Measurements from ENCODE around the gene UAP1L1.
A peak's percentile ranks its signal among the peaks of the same experiment; 100 is the strongest.

Gene UAP1L1

DNA sequence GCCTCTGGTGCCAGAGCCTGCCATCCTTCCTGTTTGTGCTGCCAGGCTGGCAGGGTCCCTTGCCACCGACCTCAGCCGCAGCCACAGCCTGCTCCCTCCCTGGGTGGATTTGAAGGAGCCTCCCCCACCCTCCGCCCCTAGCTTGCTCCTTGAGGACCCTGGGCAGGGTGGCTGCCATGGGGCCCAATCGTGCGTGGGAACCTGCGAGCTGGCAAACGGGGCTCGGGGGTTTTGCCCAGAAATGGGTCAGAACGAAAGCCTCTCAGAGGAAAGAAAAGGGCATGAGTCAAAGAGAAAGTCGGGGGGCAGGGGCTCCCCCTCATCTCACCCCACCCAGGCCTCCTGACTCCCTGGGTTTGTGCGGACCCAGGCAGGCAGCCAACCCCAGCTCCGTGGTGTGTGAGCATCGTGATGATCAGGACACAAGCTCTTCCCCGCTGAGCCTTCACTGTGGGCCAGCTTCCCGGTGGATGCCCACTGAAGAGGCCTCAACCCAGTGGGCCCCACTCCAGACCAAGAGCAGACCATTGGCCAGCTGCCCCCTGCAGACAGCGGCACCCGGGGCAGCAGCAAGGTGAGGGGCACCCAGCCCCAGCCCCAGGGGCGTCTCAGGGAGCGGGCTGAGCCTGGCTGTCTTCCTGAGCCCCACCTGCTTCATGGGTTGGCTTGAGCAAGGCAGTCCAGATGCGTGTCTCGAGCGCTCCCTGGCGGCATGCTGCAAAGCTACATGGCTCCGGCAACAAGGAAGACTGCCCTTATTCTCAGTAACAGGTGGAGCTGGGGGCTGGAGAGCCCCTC, 42.4 kb upstream of the UAP1L1 start (continued):
- TF ChIP-seq KLF1 (tag by site-specific recombination; IDR thresholded peaks at IDR 0.05), result peak; percentile 8
- no peak for TF ChIP-seq ZNF747 (tag by site-specific recombination; IDR thresholded peaks at IDR 0.05)
- TF ChIP-seq, protein P1, sequence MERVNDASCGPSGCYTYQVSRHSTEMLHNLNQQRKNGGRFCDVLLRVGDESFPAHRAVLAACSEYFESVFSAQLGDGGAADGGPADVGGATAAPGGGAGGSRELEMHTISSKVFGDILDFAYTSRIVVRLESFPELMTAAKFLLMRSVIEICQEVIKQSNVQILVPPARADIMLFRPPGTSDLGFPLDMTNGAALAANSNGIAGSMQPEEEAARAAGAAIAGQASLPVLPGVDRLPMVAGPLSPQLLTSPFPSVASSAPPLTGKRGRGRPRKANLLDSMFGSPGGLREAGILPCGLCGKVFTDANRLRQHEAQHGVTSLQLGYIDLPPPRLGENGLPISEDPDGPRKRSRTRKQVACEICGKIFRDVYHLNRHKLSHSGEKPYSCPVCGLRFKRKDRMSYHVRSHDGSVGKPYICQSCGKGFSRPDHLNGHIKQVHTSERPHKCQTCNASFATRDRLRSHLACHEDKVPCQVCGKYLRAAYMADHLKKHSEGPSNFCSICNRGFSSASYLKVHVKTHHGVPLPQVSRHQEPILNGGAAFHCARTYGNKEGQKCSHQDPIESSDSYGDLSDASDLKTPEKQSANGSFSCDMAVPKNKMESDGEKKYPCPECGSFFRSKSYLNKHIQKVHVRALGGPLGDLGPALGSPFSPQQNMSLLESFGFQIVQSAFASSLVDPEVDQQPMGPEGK (tag by site-specific recombination; IDR thresholded peaks at IDR 0.05), result peak; percentile 64
- TF ChIP-seq, protein P2, sequence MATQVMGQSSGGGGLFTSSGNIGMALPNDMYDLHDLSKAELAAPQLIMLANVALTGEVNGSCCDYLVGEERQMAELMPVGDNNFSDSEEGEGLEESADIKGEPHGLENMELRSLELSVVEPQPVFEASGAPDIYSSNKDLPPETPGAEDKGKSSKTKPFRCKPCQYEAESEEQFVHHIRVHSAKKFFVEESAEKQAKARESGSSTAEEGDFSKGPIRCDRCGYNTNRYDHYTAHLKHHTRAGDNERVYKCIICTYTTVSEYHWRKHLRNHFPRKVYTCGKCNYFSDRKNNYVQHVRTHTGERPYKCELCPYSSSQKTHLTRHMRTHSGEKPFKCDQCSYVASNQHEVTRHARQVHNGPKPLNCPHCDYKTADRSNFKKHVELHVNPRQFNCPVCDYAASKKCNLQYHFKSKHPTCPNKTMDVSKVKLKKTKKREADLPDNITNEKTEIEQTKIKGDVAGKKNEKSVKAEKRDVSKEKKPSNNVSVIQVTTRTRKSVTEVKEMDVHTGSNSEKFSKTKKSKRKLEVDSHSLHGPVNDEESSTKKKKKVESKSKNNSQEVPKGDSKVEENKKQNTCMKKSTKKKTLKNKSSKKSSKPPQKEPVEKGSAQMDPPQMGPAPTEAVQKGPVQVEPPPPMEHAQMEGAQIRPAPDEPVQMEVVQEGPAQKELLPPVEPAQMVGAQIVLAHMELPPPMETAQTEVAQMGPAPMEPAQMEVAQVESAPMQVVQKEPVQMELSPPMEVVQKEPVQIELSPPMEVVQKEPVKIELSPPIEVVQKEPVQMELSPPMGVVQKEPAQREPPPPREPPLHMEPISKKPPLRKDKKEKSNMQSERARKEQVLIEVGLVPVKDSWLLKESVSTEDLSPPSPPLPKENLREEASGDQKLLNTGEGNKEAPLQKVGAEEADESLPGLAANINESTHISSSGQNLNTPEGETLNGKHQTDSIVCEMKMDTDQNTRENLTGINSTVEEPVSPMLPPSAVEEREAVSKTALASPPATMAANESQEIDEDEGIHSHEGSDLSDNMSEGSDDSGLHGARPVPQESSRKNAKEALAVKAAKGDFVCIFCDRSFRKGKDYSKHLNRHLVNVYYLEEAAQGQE (tag by site-specific recombination; IDR thresholded peaks at IDR 0.05), result no peak
- peak; percentile 93 for TF ChIP-seq CTCF (tag by site-specific recombination; IDR thresholded peaks at IDR 0.05)
- no peak for TF ChIP-seq KLF7 (tag by site-specific recombination; IDR thresholded peaks at IDR 0.05; ENCODE audit: borderline replicate concordance)
- no peak for TF ChIP-seq TRIM28 (IDR thresholded peaks at IDR 0.05; ENCODE audit: borderline replicate concordance, low read length)
- no peak for TF ChIP-seq EGR2 (tag by site-specific recombination; IDR thresholded peaks at IDR 0.05; ENCODE audit: low read depth)
- no peak for TF ChIP-seq ZNF2 (tag by site-specific recombination; IDR thresholded peaks at IDR 0.05)
- no peak for TF ChIP-seq ZNF830 (tag by site-specific recombination; IDR thresholded peaks at IDR 0.05; ENCODE audit: low read depth)
- TF ChIP-seq, protein P3, sequence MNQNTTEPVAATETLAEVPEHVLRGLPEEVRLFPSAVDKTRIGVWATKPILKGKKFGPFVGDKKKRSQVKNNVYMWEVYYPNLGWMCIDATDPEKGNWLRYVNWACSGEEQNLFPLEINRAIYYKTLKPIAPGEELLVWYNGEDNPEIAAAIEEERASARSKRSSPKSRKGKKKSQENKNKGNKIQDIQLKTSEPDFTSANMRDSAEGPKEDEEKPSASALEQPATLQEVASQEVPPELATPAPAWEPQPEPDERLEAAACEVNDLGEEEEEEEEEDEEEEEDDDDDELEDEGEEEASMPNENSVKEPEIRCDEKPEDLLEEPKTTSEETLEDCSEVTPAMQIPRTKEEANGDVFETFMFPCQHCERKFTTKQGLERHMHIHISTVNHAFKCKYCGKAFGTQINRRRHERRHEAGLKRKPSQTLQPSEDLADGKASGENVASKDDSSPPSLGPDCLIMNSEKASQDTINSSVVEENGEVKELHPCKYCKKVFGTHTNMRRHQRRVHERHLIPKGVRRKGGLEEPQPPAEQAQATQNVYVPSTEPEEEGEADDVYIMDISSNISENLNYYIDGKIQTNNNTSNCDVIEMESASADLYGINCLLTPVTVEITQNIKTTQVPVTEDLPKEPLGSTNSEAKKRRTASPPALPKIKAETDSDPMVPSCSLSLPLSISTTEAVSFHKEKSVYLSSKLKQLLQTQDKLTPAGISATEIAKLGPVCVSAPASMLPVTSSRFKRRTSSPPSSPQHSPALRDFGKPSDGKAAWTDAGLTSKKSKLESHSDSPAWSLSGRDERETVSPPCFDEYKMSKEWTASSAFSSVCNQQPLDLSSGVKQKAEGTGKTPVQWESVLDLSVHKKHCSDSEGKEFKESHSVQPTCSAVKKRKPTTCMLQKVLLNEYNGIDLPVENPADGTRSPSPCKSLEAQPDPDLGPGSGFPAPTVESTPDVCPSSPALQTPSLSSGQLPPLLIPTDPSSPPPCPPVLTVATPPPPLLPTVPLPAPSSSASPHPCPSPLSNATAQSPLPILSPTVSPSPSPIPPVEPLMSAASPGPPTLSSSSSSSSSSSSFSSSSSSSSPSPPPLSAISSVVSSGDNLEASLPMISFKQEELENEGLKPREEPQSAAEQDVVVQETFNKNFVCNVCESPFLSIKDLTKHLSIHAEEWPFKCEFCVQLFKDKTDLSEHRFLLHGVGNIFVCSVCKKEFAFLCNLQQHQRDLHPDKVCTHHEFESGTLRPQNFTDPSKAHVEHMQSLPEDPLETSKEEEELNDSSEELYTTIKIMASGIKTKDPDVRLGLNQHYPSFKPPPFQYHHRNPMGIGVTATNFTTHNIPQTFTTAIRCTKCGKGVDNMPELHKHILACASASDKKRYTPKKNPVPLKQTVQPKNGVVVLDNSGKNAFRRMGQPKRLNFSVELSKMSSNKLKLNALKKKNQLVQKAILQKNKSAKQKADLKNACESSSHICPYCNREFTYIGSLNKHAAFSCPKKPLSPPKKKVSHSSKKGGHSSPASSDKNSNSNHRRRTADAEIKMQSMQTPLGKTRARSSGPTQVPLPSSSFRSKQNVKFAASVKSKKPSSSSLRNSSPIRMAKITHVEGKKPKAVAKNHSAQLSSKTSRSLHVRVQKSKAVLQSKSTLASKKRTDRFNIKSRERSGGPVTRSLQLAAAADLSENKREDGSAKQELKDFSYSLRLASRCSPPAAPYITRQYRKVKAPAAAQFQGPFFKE (tag by site-specific recombination; IDR thresholded peaks at IDR 0.05; ENCODE audit: borderline replicate concordance), result no peak
- no peak; the same call in 1 of the 2 replicates for TF ChIP-seq ZBTB10 (tag by site-specific recombination; IDR thresholded peaks at IDR 0.05)
- no peak for TF ChIP-seq ZNF658 (tag by site-specific recombination; IDR thresholded peaks at IDR 0.05)
- TF ChIP-seq ZNF112 (tag by site-specific recombination; IDR thresholded peaks at IDR 0.05), result no peak
- TF ChIP-seq ZNF324 (tag by site-specific recombination; IDR thresholded peaks at IDR 0.05), result no peak
- no peak for TF ChIP-seq ZSCAN30 (tag by site-specific recombination; IDR thresholded peaks at IDR 0.05)
- no peak; the same call in none of the 2 replicates for TF ChIP-seq SP2 (tag by site-specific recombination; IDR thresholded peaks at IDR 0.05)
- 0 out of 2 replicates have a peak, but pooled peaks have one; percentile 9 for TF ChIP-seq WT1 (tag by site-specific recombination; IDR thresholded peaks at IDR 0.05)
- peak; percentile 96 for TF ChIP-seq ZNF600 (tag by site-specific recombination; IDR thresholded peaks at IDR 0.05)
- no peak for TF ChIP-seq BCL11B (tag by site-specific recombination; IDR thresholded peaks at IDR 0.05; ENCODE audit: low read depth)
- TF ChIP-seq ZIC2 (tag by site-specific recombination; IDR thresholded peaks at IDR 0.05), result peak; percentile 76
- no peak for TF ChIP-seq ZNF544 (tag by site-specific recombination; IDR thresholded peaks at IDR 0.05)
